ENCODE measurements around the gene ACOD1.
"Not testable (repeated sequence)": the region's sequence is repeated elsewhere in the genome, so short reads cannot be mapped to it uniquely, and the experiment has no call there.

The ACOD1 gene

DNA sequence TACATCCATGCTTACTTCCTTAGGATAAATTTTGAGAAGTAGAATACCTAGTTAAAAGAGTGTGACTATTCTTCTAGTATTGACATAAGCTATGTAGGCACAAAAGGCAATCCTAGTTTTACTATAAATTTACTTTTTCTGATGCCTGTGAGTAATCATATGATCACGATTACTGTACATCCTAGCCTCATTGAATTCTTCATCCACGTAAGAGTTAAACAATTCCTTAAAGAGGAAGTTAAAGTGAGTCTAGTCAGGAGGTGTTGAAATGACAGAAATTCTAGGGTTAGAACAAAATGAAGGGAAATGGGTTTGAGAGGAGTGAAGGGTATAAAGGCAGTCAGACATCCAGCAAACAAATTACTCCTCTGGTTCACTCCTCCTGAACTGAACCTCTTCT is at the start of gene ACOD1:
TSS of gene ACOD1 (plus strand) at position 363 of the 400 bp plus-strand sequence. CDS start 48 bp downstream, outside the sequence.
- Mint-ChIP-seq H3K36me3 (no peaks in the 10 kb centered on the region), H3K9me3 (peaks cover 2 to 7% of the 10 kb centered on the region in 2 donors), H3K4me3 (no peak within 1 kb of the TSS), H3K27me3 (peaks cover 5 to 25% of the 10 kb centered on the region in 2 donors), H3K27ac (no peak within 1 kb of the TSS), H3K4me1 (no peaks in the 10 kb centered on the region)
- DNase-seq (no peak), ATAC-seq (replicated peaks) (no peak)

DNA sequence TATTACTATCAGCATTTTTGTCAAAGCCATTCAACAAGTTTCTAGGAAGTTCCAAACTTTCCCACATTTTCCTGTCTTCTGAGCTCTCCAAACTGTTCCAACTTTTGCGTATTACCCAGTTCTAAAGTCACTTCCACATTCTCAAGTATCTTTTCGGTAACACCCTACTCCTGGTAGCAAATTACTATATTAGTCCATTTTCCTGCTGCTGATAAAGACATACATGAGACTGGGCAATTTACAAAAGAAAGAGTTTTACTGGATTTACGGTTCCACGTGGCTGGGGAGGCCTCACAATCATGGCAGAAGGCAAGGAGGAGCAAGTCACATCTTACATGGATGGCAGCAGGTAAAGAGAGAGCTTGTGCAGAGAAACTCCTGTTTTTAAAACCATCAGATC is 49.2 kb upstream of the ACOD1 start:
- H3K27me3 Mint-ChIP-seq = peaks cover 18 to 24% of the 10 kb centered on the region in 2 donors
- ATAC-seq (replicated peaks) = not testable (repeated sequence)
- peaks cover 7 to 10% of the 10 kb centered on the region in 2 donors for H3K9me3 Mint-ChIP-seq

DNA sequence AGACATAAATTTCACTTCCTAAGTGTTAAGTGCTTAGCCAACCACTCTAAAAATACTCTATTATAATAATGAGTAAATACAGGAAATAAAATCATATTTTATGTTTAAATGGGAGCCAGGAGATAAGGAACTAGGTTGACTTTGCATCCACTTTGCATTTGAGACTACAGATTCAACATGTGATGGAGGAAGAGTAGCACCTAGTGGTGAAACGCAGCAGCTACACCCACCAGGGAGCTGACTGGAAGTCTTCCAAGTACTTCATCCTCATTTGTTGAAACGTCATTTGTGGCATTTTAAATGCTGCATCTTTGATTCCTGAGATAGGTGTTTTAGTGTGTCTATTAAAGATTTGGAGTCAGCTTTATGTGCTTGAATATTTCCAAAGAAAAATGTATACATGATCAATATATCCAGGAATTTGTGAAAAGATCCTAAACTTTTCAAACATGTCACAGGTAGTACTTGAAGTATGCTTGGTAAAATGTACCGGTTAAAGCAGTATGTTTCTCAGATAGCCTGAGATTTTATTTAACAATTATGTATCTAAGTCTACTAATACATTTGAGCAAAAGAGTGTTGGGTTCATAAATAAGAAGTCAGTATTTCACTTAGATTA is 44.7 kb upstream of the ACOD1 start:
- Mint-ChIP-seq H3K27me3 (peaks cover 22 to 26% of the 10 kb centered on the region in 2 donors), H3K4me3 (no peak overlapping the region), H3K4me1 (no peaks in the 10 kb centered on the region), H3K9me3 (peaks cover 7 to 9% of the 10 kb centered on the region in 2 donors), H3K36me3 (peaks cover 6% of the 10 kb centered on the region in 2 donors), H3K27ac (no peak overlapping the region)
- peak; percentile 56 for DNase-seq
- peak; percentile 87 for ATAC-seq (replicated peaks)

More for the DNA sequence above, 49.2 kb upstream of the ACOD1 start:
- peaks cover 9 to 15% of the 10 kb centered on the region in 2 donors for H3K4me1 Mint-ChIP-seq
- not testable (repeated sequence) for H3K4me3 Mint-ChIP-seq, H3K27ac Mint-ChIP-seq, H3K36me3 Mint-ChIP-seq, DNase-seq

DNA sequence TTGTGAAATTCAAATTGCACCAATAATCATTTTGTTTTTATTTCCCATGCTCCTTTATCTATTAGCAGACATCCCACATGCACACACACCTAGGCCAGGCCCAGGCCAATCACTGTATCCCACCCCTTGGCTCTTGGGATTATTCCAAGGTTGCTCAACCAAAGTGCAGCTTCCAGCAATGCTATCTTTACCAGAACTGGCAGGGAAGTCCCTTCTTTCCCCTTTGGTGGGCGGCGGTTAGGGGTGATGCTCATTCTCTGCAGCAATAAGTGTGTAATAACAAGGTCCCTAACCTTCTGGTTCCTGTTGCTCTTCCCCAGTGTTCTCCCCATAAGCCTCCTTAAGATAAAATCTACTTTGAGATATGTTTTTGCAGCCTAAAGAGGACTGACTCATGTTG is 43.8 kb upstream of the ACOD1 start:
- Mint-ChIP-seq H3K36me3 (no peaks in the 10 kb centered on the region), H3K9me3 (peaks cover 0 to 2% of the 10 kb centered on the region in 2 donors), H3K4me3 (no peak overlapping the region), H3K4me1 (no peaks in the 10 kb centered on the region), H3K27ac (no peak overlapping the region), H3K27me3 (peaks cover 16 to 19% of the 10 kb centered on the region in 2 donors)
- ATAC-seq (replicated peaks) = no peak
- DNase-seq = no peak

- no peaks in the 10 kb centered on the region for H3K9me3 Mint-ChIP-seq
- H3K27me3 Mint-ChIP-seq = peaks cover 3 to 17% of the 10 kb centered on the region in 2 donors
- H3K4me1 Mint-ChIP-seq = no peaks in the 10 kb centered on the region
- no peak for ATAC-seq (replicated peaks)
- H3K36me3 Mint-ChIP-seq = no peaks in the 10 kb centered on the region
- no peak overlapping the region for H3K27ac Mint-ChIP-seq
- H3K4me3 Mint-ChIP-seq = no peak overlapping the region
- no peak for DNase-seq
Measured at GRCh38 chr13:76912476-76912875, 35.8 kb upstream of the ACOD1 start.

DNA sequence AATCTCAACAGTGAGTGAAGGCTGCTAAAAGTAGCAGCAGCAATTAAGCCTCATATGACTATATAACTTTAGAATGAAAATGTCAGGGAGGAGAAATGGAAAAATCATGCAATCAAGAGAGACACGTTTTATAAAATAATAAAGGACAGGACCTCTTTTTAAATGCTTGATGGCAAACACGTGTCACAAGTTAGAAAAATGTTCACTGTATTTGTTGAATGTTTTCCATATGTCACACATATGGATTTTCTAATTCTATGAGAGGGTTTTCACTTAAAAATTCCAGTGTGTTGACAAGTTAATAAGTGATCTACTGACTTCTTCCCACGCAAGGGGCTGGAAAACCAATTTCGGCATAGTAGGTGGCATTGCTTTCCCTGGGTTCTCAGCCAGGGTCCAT is 34.4 kb upstream of the ACOD1 start:
- ATAC-seq (replicated peaks) (no peak), DNase-seq (no peak)
- H3K27ac Mint-ChIP-seq = no peak overlapping the region
- no peaks in the 10 kb centered on the region for H3K9me3 Mint-ChIP-seq
- peaks cover 13 to 20% of the 10 kb centered on the region in 2 donors for H3K27me3 Mint-ChIP-seq
- H3K4me3 Mint-ChIP-seq = no peak overlapping the region
- no peaks in the 10 kb centered on the region for H3K4me1 Mint-ChIP-seq
- H3K36me3 Mint-ChIP-seq = no peaks in the 10 kb centered on the region

DNA sequence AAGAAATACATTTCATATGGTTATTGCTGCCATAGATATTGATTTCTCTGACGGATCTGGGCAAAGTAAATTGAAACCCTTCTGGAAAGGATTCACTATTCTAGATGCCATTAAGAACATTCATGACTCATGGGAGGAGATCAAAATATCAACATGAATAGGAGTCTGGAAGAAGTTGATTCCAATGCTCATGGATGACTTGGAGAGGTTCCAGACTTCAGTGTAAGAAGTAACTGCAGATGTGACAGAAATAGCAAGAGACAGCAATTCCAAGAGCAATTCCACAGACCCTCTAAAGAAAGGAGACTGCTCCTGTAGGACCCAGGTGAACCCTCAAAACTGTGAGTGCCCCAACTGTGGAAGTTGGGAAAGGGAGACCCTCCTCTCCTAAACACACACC is 31.2 kb upstream of the ACOD1 start:
- no peak overlapping the region for H3K27ac Mint-ChIP-seq
- ATAC-seq (replicated peaks) = no peak
- H3K9me3 Mint-ChIP-seq = peaks cover 8 to 12% of the 10 kb centered on the region in 2 donors
- no peak for DNase-seq
- no peaks in the 10 kb centered on the region for H3K36me3 Mint-ChIP-seq
- peaks cover 29 to 34% of the 10 kb centered on the region in 2 donors for H3K27me3 Mint-ChIP-seq
- H3K4me1 Mint-ChIP-seq = no peaks in the 10 kb centered on the region
- H3K4me3 Mint-ChIP-seq = no peak overlapping the region

- ATAC-seq (replicated peaks); H3K36me3 Mint-ChIP-seq; H3K4me1 Mint-ChIP-seq; DNase-seq; H3K27ac Mint-ChIP-seq; H3K4me3 Mint-ChIP-seq: not testable (repeated sequence)
- Mint-ChIP-seq H3K27me3 (peaks cover 29 to 31% of the 10 kb centered on the region in 2 donors), H3K9me3 (peaks cover 8 to 12% of the 10 kb centered on the region in 2 donors)
Measured at GRCh38 chr13:76917755-76918481, 30.4 kb upstream of the ACOD1 start.

- DNase-seq (no peak), ATAC-seq (replicated peaks) (no peak)
- no peaks in the 10 kb centered on the region for H3K4me1 Mint-ChIP-seq
- no peak overlapping the region for H3K27ac Mint-ChIP-seq
- H3K27me3 Mint-ChIP-seq = peaks cover 24 to 29% of the 10 kb centered on the region in 2 donors
- peaks cover 8 to 12% of the 10 kb centered on the region in 2 donors for H3K9me3 Mint-ChIP-seq
- no peak overlapping the region for H3K4me3 Mint-ChIP-seq
- no peaks in the 10 kb centered on the region for H3K36me3 Mint-ChIP-seq
Measured at GRCh38 chr13:76921516-76921915, 26.8 kb upstream of the ACOD1 start.

DNA sequence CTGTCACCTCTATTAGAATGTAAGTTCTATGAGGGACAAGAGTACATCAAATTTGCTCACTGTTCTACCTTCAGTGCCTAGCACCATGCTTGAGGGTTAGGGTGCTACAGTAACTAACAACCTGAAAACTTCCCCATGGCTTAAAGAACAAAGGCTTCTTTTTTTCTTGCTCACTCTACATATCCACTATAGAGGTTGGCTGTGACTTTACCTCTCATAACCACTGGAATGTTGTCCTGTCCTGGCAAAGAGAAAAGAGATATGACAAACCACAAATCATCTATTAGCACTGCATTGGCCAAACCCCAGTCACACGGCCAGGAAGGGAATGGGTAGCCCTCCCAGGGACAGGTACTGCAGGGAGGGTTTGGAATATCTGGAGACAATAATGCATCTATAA is 23.2 kb upstream of the ACOD1 start:
- Mint-ChIP-seq H3K4me3 (no peak overlapping the region), H3K27me3 (peaks cover 4 to 8% of the 10 kb centered on the region in 2 donors), H3K27ac (no peak overlapping the region), H3K9me3 (peaks cover 3 to 4% of the 10 kb centered on the region in 2 donors), H3K36me3 (no peaks in the 10 kb centered on the region), H3K4me1 (peaks cover 0 to 6% of the 10 kb centered on the region in 2 donors)
- DNase-seq (no peak), ATAC-seq (replicated peaks) (no peak)

DNA sequence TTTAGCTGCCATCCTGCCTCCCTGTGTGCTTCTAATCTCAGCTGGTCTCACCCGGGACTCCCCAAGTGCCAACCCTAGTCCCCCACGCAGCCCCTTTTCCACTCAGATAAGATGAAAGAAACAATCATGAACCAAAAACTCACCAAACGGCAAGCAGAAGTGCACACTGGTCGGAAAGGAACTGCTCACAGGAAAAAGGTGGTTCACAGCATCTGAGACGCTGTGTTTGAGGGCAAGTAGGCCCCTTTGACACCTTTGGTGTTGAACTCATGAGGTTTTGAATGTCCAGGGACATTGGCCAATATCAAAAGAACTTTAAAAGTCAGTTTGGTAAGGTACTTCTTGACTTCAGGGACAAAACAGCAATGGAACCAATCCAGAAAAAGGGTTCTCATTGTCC is 20.4 kb upstream of the ACOD1 start:
- H3K9me3 Mint-ChIP-seq = peaks cover 0 to 3% of the 10 kb centered on the region in 2 donors
- H3K4me3 Mint-ChIP-seq = no peak overlapping the region
- DNase-seq (no peak), ATAC-seq (replicated peaks) (no peak)
- peaks cover 0 to 3% of the 10 kb centered on the region in 2 donors for H3K27me3 Mint-ChIP-seq
- no peak overlapping the region for H3K27ac Mint-ChIP-seq
- H3K4me1 Mint-ChIP-seq = peaks cover 0 to 6% of the 10 kb centered on the region in 2 donors
- H3K36me3 Mint-ChIP-seq = no peaks in the 10 kb centered on the region

- Mint-ChIP-seq H3K9me3 (peaks cover 0 to 3% of the 10 kb centered on the region in 2 donors), H3K4me3 (no peak overlapping the region), H3K27ac (no peak overlapping the region), H3K36me3 (no peaks in the 10 kb centered on the region), H3K4me1 (peaks cover 0 to 6% of the 10 kb centered on the region in 2 donors), H3K27me3 (peaks cover 0 to 3% of the 10 kb centered on the region in 2 donors)
- DNase-seq = no peak
- no peak for ATAC-seq (replicated peaks)
Measured at GRCh38 chr13:76928456-76928855, 19.9 kb upstream of the ACOD1 start.

DNA sequence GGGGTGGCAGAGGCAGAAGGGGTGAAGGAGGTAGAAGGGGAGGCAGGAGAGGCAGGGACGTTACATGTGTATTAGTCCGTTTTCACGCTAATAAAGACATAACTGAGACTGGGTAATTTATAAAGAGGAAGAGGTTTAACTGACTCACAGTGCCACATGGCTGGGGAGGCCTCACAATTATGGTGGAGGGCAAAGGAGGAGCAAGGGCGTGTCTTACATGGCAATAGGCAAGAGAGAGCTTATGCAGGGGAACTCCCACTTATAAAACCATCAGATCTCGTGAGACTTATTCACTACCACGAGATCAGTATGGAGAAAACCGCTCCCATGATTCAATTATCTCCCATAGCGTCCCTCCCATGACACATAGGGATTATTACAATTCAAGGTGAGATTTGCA is 19.0 kb upstream of the ACOD1 start:
- no peak overlapping the region for H3K27ac Mint-ChIP-seq
- no peaks in the 10 kb centered on the region for H3K36me3 Mint-ChIP-seq
- peaks cover 0 to 3% of the 10 kb centered on the region in 2 donors for H3K27me3 Mint-ChIP-seq
- peaks cover 0 to 6% of the 10 kb centered on the region in 2 donors for H3K4me1 Mint-ChIP-seq
- DNase-seq (no peak), ATAC-seq (replicated peaks) (peak in 1 of 2 donors; percentile 22)
- H3K4me3 Mint-ChIP-seq = no peak overlapping the region
- H3K9me3 Mint-ChIP-seq = peaks cover 0 to 3% of the 10 kb centered on the region in 2 donors

- ATAC-seq (replicated peaks) = no peak
- H3K4me3 Mint-ChIP-seq = no peak overlapping the region
- H3K36me3 Mint-ChIP-seq = no peaks in the 10 kb centered on the region
- no peak overlapping the region for H3K27ac Mint-ChIP-seq
- H3K9me3 Mint-ChIP-seq = peaks cover 0 to 3% of the 10 kb centered on the region in 2 donors
- peaks cover 0 to 6% of the 10 kb centered on the region in 2 donors for H3K4me1 Mint-ChIP-seq
- H3K27me3 Mint-ChIP-seq = peaks cover 0 to 2% of the 10 kb centered on the region in 2 donors
- no peak for DNase-seq
Measured at GRCh38 chr13:76929851-76930374, 18.4 kb upstream of the ACOD1 start.

Data from stimulated activated naive B cell treated with anti-CD40 and anti-IgM and Interleukin-4, amounts not matched to agents 10 μg/mL and 1 μg/mL and 100 μg/mL, for 72 hours (primary cell).